ENCODE measurements around the gene LONRF3.

LONRF3 gene

DNA sequence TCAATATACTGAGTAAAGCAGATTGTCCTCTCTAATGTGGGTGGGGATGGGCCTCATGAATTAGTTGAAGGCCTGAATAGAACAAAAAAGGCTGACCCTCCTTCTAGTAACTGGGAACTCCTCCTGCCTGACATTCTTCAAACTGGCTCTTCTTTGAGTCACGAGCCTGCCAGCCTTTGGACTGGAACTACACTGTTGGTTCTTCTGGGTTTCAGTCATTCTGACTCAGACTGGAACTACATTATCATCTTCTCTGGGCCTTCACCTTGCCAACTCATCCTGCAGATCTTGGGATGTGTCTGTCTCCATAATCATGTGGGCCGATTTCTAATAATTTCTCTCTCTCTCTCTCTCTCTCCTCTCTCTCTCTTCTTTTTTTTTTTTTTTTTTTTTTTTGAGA lies 71.5 kb downstream of the LONRF3 start:
- no peak for DNase-seq (ENCODE audit: extremely low spot score)
- no peak for TF ChIP-seq SUZ12 (IDR thresholded peaks at IDR 0.05)
- ChIA-PET CTCF (no interaction called here), POLR2A (no interaction called here)

GRCh38 chrX:119055687-119056086 lies 81.3 kb downstream of the LONRF3 start:
- TF ChIP-seq, protein P1, sequence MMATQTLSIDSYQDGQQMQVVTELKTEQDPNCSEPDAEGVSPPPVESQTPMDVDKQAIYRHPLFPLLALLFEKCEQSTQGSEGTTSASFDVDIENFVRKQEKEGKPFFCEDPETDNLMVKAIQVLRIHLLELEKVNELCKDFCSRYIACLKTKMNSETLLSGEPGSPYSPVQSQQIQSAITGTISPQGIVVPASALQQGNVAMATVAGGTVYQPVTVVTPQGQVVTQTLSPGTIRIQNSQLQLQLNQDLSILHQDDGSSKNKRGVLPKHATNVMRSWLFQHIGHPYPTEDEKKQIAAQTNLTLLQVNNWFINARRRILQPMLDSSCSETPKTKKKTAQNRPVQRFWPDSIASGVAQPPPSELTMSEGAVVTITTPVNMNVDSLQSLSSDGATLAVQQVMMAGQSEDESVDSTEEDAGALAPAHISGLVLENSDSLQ (IDR thresholded peaks at IDR 0.05), result no peak
- TF ChIP-seq SP1 (IDR thresholded peaks at IDR 0.05) (no peak), FOXM1 (IDR thresholded peaks at IDR 0.05; ENCODE audit: borderline replicate concordance) (no peak), FOXK2 (IDR thresholded peaks at IDR 0.05) (no peak), BHLHE40 (IDR thresholded peaks at IDR 0.05; ENCODE audit: borderline replicate concordance) (no peak), HDGF (IDR thresholded peaks at IDR 0.05; ENCODE audit: borderline replicate concordance) (no peak), ZNF384 (IDR thresholded peaks at IDR 0.05) (no peak)
- no peak for DNase-seq (ENCODE audit: extremely low spot score)
- POLR2A ChIA-PET, result no interaction called here
- CTCF ChIA-PET, result interaction anchor here (1.1 kb wide), 2 partner anchors 10 to 217 kb away, joined by 3 to 5 read pairs; no protein-coding TSS in a partner anchor

GRCh38 chrX:119062750-119063374 lies 88.4 kb downstream of the LONRF3 start:
- TF ChIP-seq TARDBP (IDR thresholded peaks at IDR 0.05), result no peak
- TF ChIP-seq BHLHE40 (IDR thresholded peaks at IDR 0.05; ENCODE audit: borderline replicate concordance), result no peak
- no peak for TF ChIP-seq ZNF384 (IDR thresholded peaks at IDR 0.05)
- TF ChIP-seq LEF1 (IDR thresholded peaks at IDR 0.05; ENCODE audit: borderline replicate concordance), result no peak
- no peak for TF ChIP-seq NFRKB (IDR thresholded peaks at IDR 0.05)
- no peak for TF ChIP-seq FOXK2 (IDR thresholded peaks at IDR 0.05)
- no peak for TF ChIP-seq CTBP1 (IDR thresholded peaks at IDR 0.05; ENCODE audit: borderline replicate concordance)
- no peak for TF ChIP-seq HDGF (IDR thresholded peaks at IDR 0.05; ENCODE audit: borderline replicate concordance)
- TF ChIP-seq L3MBTL2 (conservative IDR thresholded peaks at IDR 0.05), result no peak
- no peak for TF ChIP-seq FOXM1 (IDR thresholded peaks at IDR 0.05; ENCODE audit: borderline replicate concordance)
- TF ChIP-seq ARNT (IDR thresholded peaks at IDR 0.05), result no peak
- DNase-seq (ENCODE audit: extremely low spot score), result peak; percentile 32
- ChIA-PET CTCF (interaction anchor here (0.5 to 1.1 kb wide), 2 partner anchors 138 to 216 kb away, joined by 3 read pairs; no protein-coding TSS in a partner anchor), POLR2A (no interaction called here)

- DNase-seq (ENCODE audit: extremely low spot score), result no peak
- POLR2A ChIA-PET, result no interaction called here
- CTCF ChIA-PET, result interaction anchor here (0.5 kb wide), 1 partner anchor 139 kb away, joined by 3 read pairs; no protein-coding TSS in a partner anchor
- TF ChIP-seq TARDBP (IDR thresholded peaks at IDR 0.05) (no peak), FOXA1 (IDR thresholded peaks at IDR 0.05) (no peak), SP1 (IDR thresholded peaks at IDR 0.05) (no peak)
- TF ChIP-seq, protein P1 (IDR thresholded peaks at IDR 0.05), result no peak
These were observed 89.0 kb downstream of the LONRF3 start for GRCh38 chrX:119063428-119063827.

DNA sequence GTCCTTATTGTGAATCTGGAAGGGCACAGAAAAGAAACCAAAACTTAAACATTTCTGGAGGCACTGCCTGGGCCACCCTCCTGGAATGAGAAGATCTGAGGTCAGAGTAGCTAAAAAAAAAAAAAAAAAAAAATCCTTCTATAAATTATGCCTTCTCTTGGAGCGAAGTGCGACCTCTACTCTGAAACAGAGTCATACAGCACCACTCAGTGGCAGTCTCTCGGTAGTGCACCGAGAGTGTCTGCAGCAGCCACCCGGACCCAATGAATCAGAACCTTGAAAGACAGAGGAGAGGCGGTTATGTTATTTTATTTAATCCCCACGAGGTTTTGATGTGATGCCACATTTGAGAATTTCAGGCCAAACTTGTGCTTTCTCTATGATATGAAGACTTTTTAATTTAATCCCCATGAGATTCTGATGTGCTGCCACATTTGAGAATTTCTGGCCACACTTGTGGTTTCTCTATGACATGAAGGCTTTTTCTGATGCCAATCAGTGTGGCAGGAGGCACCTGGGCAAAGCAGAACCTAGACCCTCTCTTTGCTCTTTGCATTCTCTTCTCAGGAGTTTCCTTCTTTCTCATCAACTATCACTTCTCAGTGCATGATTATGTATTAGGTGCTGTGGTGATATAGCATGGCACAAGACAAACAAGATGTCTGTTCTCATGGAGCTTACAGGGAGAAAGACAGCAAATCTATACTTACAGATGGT lies 92.8 kb downstream of the LONRF3 start:
- TF ChIP-seq NFRKB (IDR thresholded peaks at IDR 0.05), result no peak
- peak; percentile 95 for TF ChIP-seq ZNF384 (IDR thresholded peaks at IDR 0.05)
- ChIA-PET CTCF (interaction anchor here (0.6 to 1.9 kb wide), 6 partner anchors 33 to 258 kb away, joined by 3 to 10 read pairs (median 4); no protein-coding TSS in a partner anchor), POLR2A (no interaction called here)
- DNase-seq (ENCODE audit: extremely low spot score), result peak; percentile 82
